ENCODE data around the gene TGFBR3. TPM values are rescaled to one million over a fixed set of nuclear protein-coding genes. Genes with fewer than 3 reads are reported as not detected.
A peak's percentile ranks its signal among the peaks of the same experiment; 100 is the strongest.

The TGFBR3 gene
- polyA plus RNA-seq, 1 experiment, result 8.2 TPM

DNA sequence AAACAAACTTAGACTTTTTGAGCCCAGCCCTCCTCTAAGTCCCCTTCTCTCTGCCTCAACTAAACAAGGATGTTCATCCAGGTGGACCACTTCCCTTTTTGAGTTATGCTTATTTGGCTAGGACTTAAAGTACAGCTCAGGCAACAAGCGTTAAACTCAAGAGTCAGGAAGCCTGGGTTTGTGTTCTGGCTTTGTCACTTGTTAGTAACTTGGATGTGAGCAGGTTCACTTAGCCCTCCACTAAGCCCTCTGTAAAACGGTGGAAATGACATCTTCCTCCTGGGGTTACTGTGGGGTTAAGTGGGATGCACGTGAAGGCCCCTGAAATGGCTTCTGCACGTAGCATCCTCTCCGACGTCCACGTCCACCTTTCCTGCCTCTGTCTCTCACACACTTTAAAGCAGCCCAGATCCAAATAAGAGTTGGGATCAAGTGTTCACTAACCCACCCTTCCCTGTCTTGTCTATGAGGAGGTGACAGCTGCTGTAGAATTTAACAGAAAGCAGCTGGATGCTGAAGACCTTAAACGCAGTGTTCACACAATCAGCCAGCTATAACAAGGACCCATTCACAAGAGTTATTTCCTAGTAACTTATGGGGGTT is 152.7 kb downstream of the TGFBR3 start:
- Histone ChIP-seq H3K36me3 (ENCODE audit: control insufficient read depth, insufficient read depth, low read length) (no peaks in the 10 kb centered on the region), H3K4me3 (ENCODE audit: low read depth, low read length) (no peak overlapping the region), H3K27me3 (ENCODE audit: control insufficient read depth, insufficient read depth, low read length) (no peaks in the 10 kb centered on the region)
- CTCF ChIA-PET, result interaction anchor here (1.1 to 2.0 kb wide), 2 partner anchors 151 to 221 kb away, joined by 3 to 5 read pairs; no protein-coding TSS in a partner anchor
- DNase-seq (ENCODE audit: low read depth), result no peak
- TF ChIP-seq, protein P1, sequence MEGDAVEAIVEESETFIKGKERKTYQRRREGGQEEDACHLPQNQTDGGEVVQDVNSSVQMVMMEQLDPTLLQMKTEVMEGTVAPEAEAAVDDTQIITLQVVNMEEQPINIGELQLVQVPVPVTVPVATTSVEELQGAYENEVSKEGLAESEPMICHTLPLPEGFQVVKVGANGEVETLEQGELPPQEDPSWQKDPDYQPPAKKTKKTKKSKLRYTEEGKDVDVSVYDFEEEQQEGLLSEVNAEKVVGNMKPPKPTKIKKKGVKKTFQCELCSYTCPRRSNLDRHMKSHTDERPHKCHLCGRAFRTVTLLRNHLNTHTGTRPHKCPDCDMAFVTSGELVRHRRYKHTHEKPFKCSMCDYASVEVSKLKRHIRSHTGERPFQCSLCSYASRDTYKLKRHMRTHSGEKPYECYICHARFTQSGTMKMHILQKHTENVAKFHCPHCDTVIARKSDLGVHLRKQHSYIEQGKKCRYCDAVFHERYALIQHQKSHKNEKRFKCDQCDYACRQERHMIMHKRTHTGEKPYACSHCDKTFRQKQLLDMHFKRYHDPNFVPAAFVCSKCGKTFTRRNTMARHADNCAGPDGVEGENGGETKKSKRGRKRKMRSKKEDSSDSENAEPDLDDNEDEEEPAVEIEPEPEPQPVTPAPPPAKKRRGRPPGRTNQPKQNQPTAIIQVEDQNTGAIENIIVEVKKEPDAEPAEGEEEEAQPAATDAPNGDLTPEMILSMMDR (IDR thresholded peaks at IDR 0.05; ENCODE audit: insufficient read depth, low read depth, low read length), result no peak
- POLR2A ChIA-PET, result interaction anchor here (0.6 kb wide), 1 partner anchor 41 kb away, joined by 4 read pairs; no protein-coding TSS in a partner anchor

DNA sequence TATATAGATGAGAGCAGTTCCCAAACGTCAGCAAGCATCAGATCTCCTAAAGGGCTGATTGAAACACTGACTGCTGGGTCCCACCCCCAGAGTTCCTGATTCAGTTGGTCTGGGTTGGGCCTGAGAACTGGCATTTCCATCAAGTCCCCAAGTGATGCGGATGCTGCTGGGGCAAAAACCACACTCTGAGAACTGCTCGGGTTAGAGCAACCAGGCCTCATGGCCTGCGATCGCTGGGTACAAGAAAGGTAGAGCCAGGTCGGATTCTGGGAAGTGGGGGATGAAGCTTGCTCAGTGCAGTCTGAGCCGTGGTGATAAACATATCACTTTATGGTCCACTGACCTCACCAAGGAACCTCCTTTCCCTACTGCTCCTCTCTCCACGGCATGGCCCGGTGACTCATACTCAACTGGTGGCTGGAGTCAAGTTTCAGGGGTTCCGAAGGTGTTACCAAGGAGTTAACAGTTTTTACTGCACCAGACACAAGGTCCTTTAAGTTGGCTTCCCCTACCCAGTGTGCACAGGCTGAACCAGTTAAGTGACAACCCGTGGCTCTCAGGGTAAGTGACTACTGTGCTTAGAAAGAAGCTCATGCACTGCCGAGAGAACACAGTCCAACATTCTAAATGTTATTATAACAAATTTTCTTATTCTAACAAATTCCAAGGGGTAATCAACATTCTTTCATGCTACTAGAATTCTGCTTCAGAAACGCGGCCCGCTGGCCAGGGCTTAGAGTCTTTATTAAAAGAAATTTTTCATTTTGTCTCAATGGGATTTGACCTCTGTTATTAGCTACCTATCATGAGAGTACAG is 153.5 kb downstream of the TGFBR3 start:
- TF ChIP-seq, protein P1 (IDR thresholded peaks at IDR 0.05; ENCODE audit: insufficient read depth, low read depth, low read length), result no peak
- ChIA-PET POLR2A (no interaction called here), CTCF (interaction anchor here (1.0 to 2.0 kb wide), 3 partner anchors 152 to 221 kb away, joined by 3 to 5 read pairs (median 3); no protein-coding TSS in a partner anchor)
- no peaks in the 10 kb centered on the region for H3K36me3 ChIP-seq (ENCODE audit: control insufficient read depth, insufficient read depth, low read length)
- DNase-seq (ENCODE audit: low read depth), result peak; percentile 31
- no peaks in the 10 kb centered on the region for H3K27me3 ChIP-seq (ENCODE audit: control insufficient read depth, insufficient read depth, low read length)
- H3K4me3 ChIP-seq (ENCODE audit: low read depth, low read length), result no peak overlapping the region

DNA sequence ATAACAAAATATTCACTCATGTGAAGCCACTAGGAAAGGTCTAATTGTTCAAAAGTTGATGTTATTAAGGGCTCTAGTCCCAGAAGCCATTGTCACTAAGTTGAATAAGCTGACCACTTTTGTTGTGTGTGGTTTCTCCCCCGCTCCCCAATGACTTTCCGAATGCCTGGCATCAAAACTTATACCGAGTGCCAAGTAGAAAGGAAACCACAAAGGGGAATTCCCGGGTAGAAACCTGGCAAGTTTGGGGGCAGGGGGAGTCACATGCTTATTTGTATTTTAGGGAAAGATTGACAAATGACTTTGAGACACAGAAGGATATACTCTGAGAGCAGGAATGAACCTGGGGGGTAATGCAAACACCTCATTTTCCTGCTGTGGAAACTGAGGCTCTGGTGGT is 154.1 kb downstream of the TGFBR3 start:
- TF ChIP-seq, protein P1 (IDR thresholded peaks at IDR 0.05; ENCODE audit: insufficient read depth, low read depth, low read length), result no peak
- no peak overlapping the region for H3K4me3 ChIP-seq (ENCODE audit: low read depth, low read length)
- CTCF ChIA-PET, result interaction anchor here (1.0 to 2.0 kb wide), 2 partner anchors 152 to 154 kb away, joined by 3 to 5 read pairs; no protein-coding TSS in a partner anchor
- POLR2A ChIA-PET, result interaction anchor here (0.6 kb wide), 1 partner anchor 23 kb away, joined by 6 read pairs; no protein-coding TSS in a partner anchor
- H3K36me3 ChIP-seq (ENCODE audit: control insufficient read depth, insufficient read depth, low read length), result no peaks in the 10 kb centered on the region
- H3K27me3 ChIP-seq (ENCODE audit: control insufficient read depth, insufficient read depth, low read length), result no peaks in the 10 kb centered on the region
- no peak for DNase-seq (ENCODE audit: low read depth)

DNA sequence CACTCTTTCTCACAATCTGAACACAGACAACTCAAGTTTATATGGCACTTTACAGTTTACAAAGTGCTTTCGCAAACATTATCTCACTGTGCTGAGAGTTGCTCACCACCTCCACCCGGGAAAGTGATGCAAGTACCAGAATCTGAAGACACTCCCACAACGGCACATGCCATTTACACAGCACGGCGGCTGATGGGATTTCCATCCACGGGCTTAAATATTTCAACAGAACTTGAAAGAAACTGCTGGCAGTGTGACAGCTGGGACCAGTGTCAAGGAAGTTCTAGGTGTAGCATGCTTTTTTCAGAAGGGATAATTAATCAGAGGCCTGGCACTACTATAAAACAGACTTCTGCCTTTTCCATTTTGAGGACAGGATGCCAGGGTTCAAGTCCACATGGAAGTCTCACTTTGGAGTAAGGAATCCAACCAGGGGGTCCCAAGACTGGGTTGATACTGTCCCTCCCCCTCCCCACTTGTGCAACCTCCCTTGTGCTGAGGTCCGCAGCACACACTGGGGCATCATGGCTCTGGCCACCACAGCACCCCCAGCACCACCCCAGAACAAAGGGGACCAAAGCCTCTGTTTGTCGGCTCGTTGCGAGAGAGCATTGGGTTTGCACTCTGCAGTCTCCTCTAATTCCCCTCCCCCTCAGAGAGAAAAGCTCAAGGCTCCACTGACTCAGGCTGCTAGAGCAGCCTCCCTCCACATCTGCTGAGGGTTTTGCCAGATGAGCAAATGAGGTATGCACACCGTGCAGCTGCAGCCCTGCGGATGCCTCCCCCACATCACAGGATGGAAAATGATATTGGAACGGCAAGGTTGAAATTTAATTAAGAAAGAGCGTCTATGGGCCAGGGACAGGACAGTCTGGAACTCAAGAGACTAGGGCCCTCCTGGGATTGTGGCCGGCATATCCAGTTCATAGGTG is 154.9 kb downstream of the TGFBR3 start:
- no peaks in the 10 kb centered on the region for H3K27me3 ChIP-seq (ENCODE audit: control insufficient read depth, insufficient read depth, low read length)
- ChIA-PET POLR2A (interaction anchor here (0.6 kb wide), 1 partner anchor 24 kb away, joined by 6 read pairs; no protein-coding TSS in a partner anchor), CTCF (no interaction called here)
- H3K4me3 ChIP-seq (ENCODE audit: low read depth, low read length), result no peak overlapping the region
- no peak for DNase-seq (ENCODE audit: low read depth)
- TF ChIP-seq, protein P1 (IDR thresholded peaks at IDR 0.05; ENCODE audit: insufficient read depth, low read depth, low read length), result no peak
- no peaks in the 10 kb centered on the region for H3K36me3 ChIP-seq (ENCODE audit: control insufficient read depth, insufficient read depth, low read length)
